Vagina (tissue), 2 donors: ENCODE data around the gene CTNNB1. TPM values are rescaled to one million over a fixed set of nuclear protein-coding genes. Genes with fewer than 3 reads are reported as not detected.

Source experiments
- DNase-seq, 2 donors: peaks; one replicate each; pipeline ENCODE4 v3.0.0-alpha.2; 2017; ENCODE audit errors: extremely low spot score in 2 of 2
- H3K27ac ChIP-seq: fragments of 200-600 bp; sonication (generic); one replicate; pipeline ENCODE4 v1.5.1; 2019
- H3K27me3 ChIP-seq: fragments of 200-600 bp; sonication (generic); one replicate; pipeline ENCODE4 v1.5.1; 2019
- H3K36me3 ChIP-seq, 2 donors: fragments of 200-600 bp; sonication (generic); one replicate each; pipeline ENCODE4 v1.5.1; 2017 to 2019
- H3K4me1 ChIP-seq: fragments of 200-600 bp; sonication (generic); one replicate; pipeline ENCODE4 v1.5.1; 2019
- H3K4me3 ChIP-seq, 2 donors: fragments of 200-600 bp; sonication (generic); 1 replicate in 1 of 2; 2 replicates in 1 of 2; pipeline ENCODE4 v1.5.1; 2016 to 2019
- H3K9me3 ChIP-seq: fragments of 200-600 bp; sonication (generic); one replicate; pipeline ENCODE4 v1.5.1; 2019
- POLR2A ChIP-seq, 2 donors: fragments of 450-650 bp; IDR thresholded peaks; one replicate each; pipeline ENCODE4 v1.6.1; 2017; ENCODE audit warnings: antibody characterized with exemption in 2 of 2, mild to moderate bottlenecking in 2 of 2, moderate library complexity in 2 of 2
- POLR2AphosphoS5 ChIP-seq, 2 donors: sonication (generic); formaldehyde crosslinking; IDR thresholded peaks; one replicate each; pipeline ENCODE4 v1.9.0; 2017; ENCODE audit warnings: antibody characterized with exemption in 2 of 2, mild to moderate bottlenecking in 2 of 2, low read depth in 1 of 2; ENCODE audit not compliant: insufficient read depth in 1 of 2
- intact Hi-C: fragments of 100-400 bp; cut with DNase I; formaldehyde crosslinking; loops from one replicate; pipeline ENCODE4 v1.15.1; 2023
- total RNA-seq: library from RNA; depleted of rRNA; stranded (reverse); fragments of >200 nt; gene quantifications from one replicate; pipeline ENCODE4 v1.2.3, GENCODE V29; 2016
- TF ChIP-seq, protein P1 (sequence below), 3 experiments: fragments of 450-650 bp in 2 of 3; fragments of 200-600 bp in 1 of 3; sonication (generic) in 1 of 3; IDR thresholded peaks; one replicate each; pipeline ENCODE4 v1.5.1; 2017 to 2019; ENCODE audit warnings: antibody characterized with exemption in 3 of 3, mild to moderate bottlenecking in 2 of 3, moderate library complexity in 2 of 3

Gene CTNNB1
- total RNA-seq, 1 donor from 2014 or later, result 505 TPM

DNA sequence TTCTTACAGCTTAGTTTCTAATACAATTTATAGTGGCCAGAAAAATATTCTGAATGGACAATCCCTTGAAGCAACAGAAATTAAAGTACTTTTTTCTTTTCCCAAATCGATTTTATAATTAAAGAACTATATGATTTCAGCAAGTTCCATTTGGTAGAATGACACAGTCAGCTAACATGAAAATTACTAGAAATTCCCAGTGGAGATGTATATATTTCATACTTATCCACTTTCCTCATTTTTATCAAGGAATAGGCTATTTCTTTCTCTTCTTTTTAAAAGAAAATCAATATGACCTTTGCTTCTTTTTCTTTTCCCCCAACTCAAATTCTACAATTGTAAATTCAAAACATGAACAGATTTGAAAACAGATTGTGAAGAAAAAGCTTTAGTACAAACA is 6.4 kb upstream of the CTNNB1 start:
- H3K36me3 ChIP-seq, result no peaks in the 10 kb centered on the region
- no peaks in the 10 kb centered on the region for H3K4me1 ChIP-seq
- H3K27me3 ChIP-seq, result no peaks in the 10 kb centered on the region
- H3K4me3 ChIP-seq, result no peak overlapping the region
- no peak for DNase-seq
- TF ChIP-seq POLR2AphosphoS5 (IDR thresholded peaks at IDR 0.05; ENCODE audit: insufficient read depth in 1 of 2, low read depth in 1 of 2) (no peak), POLR2A (IDR thresholded peaks at IDR 0.05) (no peak)
- H3K27ac ChIP-seq, result no peak overlapping the region
- intact Hi-C loops, result loop anchor here (10.0 kb wide), 1 partner anchor 608 kb away; no protein-coding TSS in a partner anchor
- H3K9me3 ChIP-seq, result no peaks in the 10 kb centered on the region

- intact Hi-C loops, result loop anchor here (10.0 kb wide), 1 partner anchor 609 kb away; no protein-coding TSS in a partner anchor
- Histone ChIP-seq H3K27me3 (no peaks in the 10 kb centered on the region), H3K36me3 (no peaks in the 10 kb centered on the region), H3K27ac (no peak overlapping the region), H3K4me3 (no peak overlapping the region), H3K9me3 (no peaks in the 10 kb centered on the region), H3K4me1 (peaks cover 5% of the 10 kb centered on the region)
- DNase-seq, result no peak
- TF ChIP-seq POLR2A (IDR thresholded peaks at IDR 0.05), result no peak
- no peak for TF ChIP-seq POLR2AphosphoS5 (IDR thresholded peaks at IDR 0.05; ENCODE audit: insufficient read depth in 1 of 2, low read depth in 1 of 2)
- TF ChIP-seq, protein P1, sequence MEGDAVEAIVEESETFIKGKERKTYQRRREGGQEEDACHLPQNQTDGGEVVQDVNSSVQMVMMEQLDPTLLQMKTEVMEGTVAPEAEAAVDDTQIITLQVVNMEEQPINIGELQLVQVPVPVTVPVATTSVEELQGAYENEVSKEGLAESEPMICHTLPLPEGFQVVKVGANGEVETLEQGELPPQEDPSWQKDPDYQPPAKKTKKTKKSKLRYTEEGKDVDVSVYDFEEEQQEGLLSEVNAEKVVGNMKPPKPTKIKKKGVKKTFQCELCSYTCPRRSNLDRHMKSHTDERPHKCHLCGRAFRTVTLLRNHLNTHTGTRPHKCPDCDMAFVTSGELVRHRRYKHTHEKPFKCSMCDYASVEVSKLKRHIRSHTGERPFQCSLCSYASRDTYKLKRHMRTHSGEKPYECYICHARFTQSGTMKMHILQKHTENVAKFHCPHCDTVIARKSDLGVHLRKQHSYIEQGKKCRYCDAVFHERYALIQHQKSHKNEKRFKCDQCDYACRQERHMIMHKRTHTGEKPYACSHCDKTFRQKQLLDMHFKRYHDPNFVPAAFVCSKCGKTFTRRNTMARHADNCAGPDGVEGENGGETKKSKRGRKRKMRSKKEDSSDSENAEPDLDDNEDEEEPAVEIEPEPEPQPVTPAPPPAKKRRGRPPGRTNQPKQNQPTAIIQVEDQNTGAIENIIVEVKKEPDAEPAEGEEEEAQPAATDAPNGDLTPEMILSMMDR (IDR thresholded peaks at IDR 0.05), result no peak
These were observed 5.3 kb upstream of the CTNNB1 start for GRCh38 chr3:41193794-41194539.

- H3K27ac ChIP-seq, result no peak overlapping the region
- H3K36me3 ChIP-seq, result no peaks in the 10 kb centered on the region
- no peak overlapping the region for H3K4me3 ChIP-seq
- TF ChIP-seq, protein P1 (IDR thresholded peaks at IDR 0.05), result no peak
- TF ChIP-seq POLR2A (IDR thresholded peaks at IDR 0.05) (no peak), POLR2AphosphoS5 (IDR thresholded peaks at IDR 0.05; ENCODE audit: insufficient read depth in 1 of 2, low read depth in 1 of 2) (no peak)
- no peaks in the 10 kb centered on the region for H3K27me3 ChIP-seq
- intact Hi-C loops, result loop anchor here (10.0 kb wide), 1 partner anchor 610 kb away; no protein-coding TSS in a partner anchor
- no peaks in the 10 kb centered on the region for H3K9me3 ChIP-seq
- H3K4me1 ChIP-seq, result peaks cover 5% of the 10 kb centered on the region
- no peak for DNase-seq
These were observed 4.6 kb upstream of the CTNNB1 start for GRCh38 chr3:41194701-41195100.

DNA sequence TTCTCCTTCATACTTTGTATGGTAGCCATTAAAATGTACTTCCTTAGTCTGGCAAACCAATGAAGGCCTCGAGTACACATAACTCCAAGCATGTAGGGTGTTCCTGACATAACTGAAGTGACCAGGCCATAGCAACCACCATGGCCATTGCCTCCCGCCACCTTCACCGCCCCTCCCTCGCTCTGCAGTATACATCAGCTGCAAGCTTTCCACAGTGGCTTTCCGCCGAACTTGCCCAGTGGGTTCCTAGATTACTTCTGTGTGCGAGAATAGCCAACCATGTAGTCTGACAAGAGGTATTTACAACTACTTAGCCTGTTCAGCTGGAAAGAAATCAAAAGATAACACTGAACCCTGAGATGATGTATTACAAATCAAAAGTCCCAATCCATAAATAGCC is 3.4 kb upstream of the CTNNB1 start:
- H3K4me1 ChIP-seq, result peaks cover 5% of the 10 kb centered on the region
- no peaks in the 10 kb centered on the region for H3K36me3 ChIP-seq
- no peak for DNase-seq
- H3K27ac ChIP-seq, result no peak overlapping the region
- TF ChIP-seq, protein P1 (IDR thresholded peaks at IDR 0.05), result no peak
- TF ChIP-seq POLR2A (IDR thresholded peaks at IDR 0.05) (no peak), POLR2AphosphoS5 (IDR thresholded peaks at IDR 0.05; ENCODE audit: insufficient read depth in 1 of 2, low read depth in 1 of 2) (no peak)
- intact Hi-C loops, result loop anchor here (10.0 kb wide), 1 partner anchor 611 kb away; no protein-coding TSS in a partner anchor
- H3K27me3 ChIP-seq, result no peaks in the 10 kb centered on the region
- H3K9me3 ChIP-seq, result no peaks in the 10 kb centered on the region
- no peak overlapping the region for H3K4me3 ChIP-seq

DNA sequence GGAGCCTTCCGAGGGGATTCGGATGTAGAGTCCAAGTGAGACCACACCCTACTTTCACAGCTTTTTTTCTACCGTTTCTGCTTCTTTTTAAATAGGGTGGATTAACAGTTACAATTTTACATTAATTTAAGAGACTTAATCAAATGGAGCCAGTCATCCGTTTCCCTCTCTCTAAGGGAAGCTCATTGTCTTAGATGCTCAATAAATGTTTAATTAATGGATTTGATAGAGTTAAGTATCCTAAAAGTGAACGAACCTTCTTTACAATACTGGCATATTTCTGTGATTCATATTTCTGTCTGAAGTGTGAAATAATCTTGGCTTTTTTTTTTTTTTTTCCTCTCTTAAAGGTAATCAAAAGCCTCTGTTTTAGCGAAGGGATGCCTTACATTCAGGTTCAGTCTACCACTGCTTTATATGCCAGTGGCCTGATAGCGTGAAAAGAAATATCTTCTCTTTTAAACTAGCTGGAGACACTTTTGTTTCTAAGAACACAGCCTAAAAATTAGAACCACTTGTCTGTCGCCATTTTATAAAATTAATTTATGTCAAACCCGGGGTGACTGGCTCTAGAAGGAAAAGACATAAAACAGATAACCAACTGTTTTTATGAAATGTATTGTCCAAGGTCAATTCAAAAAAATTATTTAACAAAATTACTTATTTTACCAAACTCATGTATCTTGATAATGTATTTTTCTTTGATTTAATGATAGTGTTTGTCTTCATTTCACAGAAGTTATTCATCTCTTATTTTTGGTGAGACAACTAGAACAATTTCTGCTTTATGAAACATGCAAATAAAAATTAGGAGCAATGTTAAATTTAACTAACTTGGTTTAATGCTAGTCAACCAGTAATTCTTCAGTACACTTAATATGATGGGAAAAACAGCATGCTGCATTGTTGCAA is 2.5 kb upstream of the CTNNB1 start:
- no peak for DNase-seq
- Histone ChIP-seq H3K27ac (no peak overlapping the region), H3K4me3 (no peak overlapping the region), H3K36me3 (no peaks in the 10 kb centered on the region), H3K4me1 (peaks cover 12% of the 10 kb centered on the region), H3K9me3 (no peaks in the 10 kb centered on the region), H3K27me3 (no peaks in the 10 kb centered on the region)
- intact Hi-C loops, result loop anchor here (10.0 kb wide), 1 partner anchor 612 kb away; no protein-coding TSS in a partner anchor
- no peak for TF ChIP-seq POLR2A (IDR thresholded peaks at IDR 0.05)
- TF ChIP-seq POLR2AphosphoS5 (IDR thresholded peaks at IDR 0.05; ENCODE audit: insufficient read depth in 1 of 2, low read depth in 1 of 2), result no peak
